Neural cell (in vitro differentiated cells): ENCODE results near the gene ACBD6. TPM values are rescaled to one million over a fixed set of nuclear protein-coding genes. Genes with fewer than 3 reads are reported as not detected.

Experiments used
- H2AFZ ChIP-seq: fragments of 200-600, 300-800 bp; sonication (generic), shearing (Covaris generic); 2 replicates; pipeline ENCODE4 v1.6.0; 2014; ENCODE audit warnings: low read depth, mild to moderate bottlenecking, antibody characterized with exemption, low read length, moderate library complexity
- H3F3A ChIP-seq: fragments of 200-600 bp; shearing (Covaris generic); 2 replicates; pipeline ENCODE4 v1.6.1; 2016; ENCODE audit warnings: mild to moderate bottlenecking, moderate library complexity, mixed read lengths, antibody characterized with exemption, low read length; ENCODE audit not compliant: insufficient read depth, poor library complexity, severe bottlenecking
- H3K27ac ChIP-seq: fragments of 200-600, 300-800 bp; sonication (generic), shearing (Covaris generic); 2 replicates; pipeline ENCODE4 v1.5.1; 2014; ENCODE audit warnings: mild to moderate bottlenecking, low read length, moderate library complexity
- H3K27me3 ChIP-seq: fragments of 300-800, 200-600 bp; sonication (generic), shearing (Covaris generic); 2 replicates; pipeline ENCODE4 v1.6.0; 2014; ENCODE audit warnings: mild to moderate bottlenecking, low read depth, low read length, moderate library complexity; ENCODE audit not compliant: insufficient read depth
- H3K36me3 ChIP-seq: fragments of 300-800, 200-600 bp; sonication (generic), shearing (Covaris generic); 2 replicates; pipeline ENCODE4 v1.5.1; 2014; ENCODE audit warnings: mild to moderate bottlenecking, antibody characterized with exemption, low read length, moderate library complexity; ENCODE audit not compliant: insufficient read depth
- H3K4me2 ChIP-seq: fragments of 300-800, 200-600 bp; sonication (generic), shearing (Covaris generic); 2 replicates; pipeline ENCODE4 v1.6.0; 2014; ENCODE audit warnings: mild to moderate bottlenecking, low read length
- H3K4me3 ChIP-seq: fragments of 300-800, 200-600 bp; sonication (generic), shearing (Covaris generic); 2 replicates; pipeline ENCODE4 v1.5.1; 2014; ENCODE audit warnings: mild to moderate bottlenecking, low read length, moderate library complexity
- H3K79me2 ChIP-seq: fragments of 200-600 bp; shearing (Covaris generic); replicated peaks from 2 replicates; pipeline ENCODE4 v1.6.0; 2014; ENCODE audit warnings: mild to moderate bottlenecking, low read length, moderate library complexity; ENCODE audit not compliant: insufficient read depth
- H3K9ac ChIP-seq: fragments of 300-800, 200-600 bp; sonication (generic), shearing (Covaris generic); 2 replicates; pipeline ENCODE4 v1.6.1; 2016; ENCODE audit warnings: mild to moderate bottlenecking, low read length, mixed read lengths
- H3K9me2 ChIP-seq: fragments of 200-600 bp; shearing (Covaris generic); 2 replicates; pipeline ENCODE4 v1.6.1; 2016; ENCODE audit warnings: mild to moderate bottlenecking, low read length, mixed read lengths; ENCODE audit not compliant: insufficient read depth
- H3K9me3 ChIP-seq: fragments of 200-600, 300-800 bp; sonication (generic), shearing (Covaris generic); 2 replicates; pipeline ENCODE4 v1.6.1; 2016; ENCODE audit warnings: mild to moderate bottlenecking, mixed run types, low read length, moderate library complexity, mixed read lengths
- H4K20me1 ChIP-seq: fragments of 200-600 bp; shearing (Covaris generic); 2 replicates; pipeline ENCODE4 v1.6.1; 2016; ENCODE audit warnings: mild to moderate bottlenecking, mixed run types; ENCODE audit not compliant: insufficient read depth
- EP300 ChIP-seq: fragments of 450-650 bp; conservative IDR thresholded peaks from 2 replicates; pipeline ENCODE4 v1.6.1; 2014; ENCODE audit warnings: antibody characterized with exemption, mild to moderate bottlenecking, moderate library complexity; ENCODE audit not compliant: poor library complexity, severe bottlenecking
- EZH2 ChIP-seq: fragments of 200-600, 300-800 bp; shearing (Covaris generic), sonication (generic); IDR thresholded peaks from 2 replicates; pipeline ENCODE4 v1.6.1; 2014; ENCODE audit warnings: antibody characterized with exemption, low read length, borderline replicate concordance, mild to moderate bottlenecking; ENCODE audit not compliant: insufficient read depth, poor library complexity, severe bottlenecking
- MXI1 ChIP-seq: fragments of 450-650 bp; conservative IDR thresholded peaks from 2 replicates; pipeline ENCODE4 v1.6.1; 2014; ENCODE audit warnings: antibody characterized with exemption, mild to moderate bottlenecking; ENCODE audit not compliant: poor library complexity, severe bottlenecking
- POLR2AphosphoS5 ChIP-seq: IDR thresholded peaks from 2 replicates; pipeline ENCODE4 v1.6.1; 2012
- RAD21 ChIP-seq: fragments of 450-650 bp; conservative IDR thresholded peaks from 2 replicates; pipeline ENCODE4 v1.6.1; 2014; ENCODE audit warnings: antibody characterized with exemption, mild to moderate bottlenecking, moderate library complexity
- SMC3 ChIP-seq: fragments of 450-650 bp; conservative IDR thresholded peaks from 2 replicates; pipeline ENCODE4 v1.6.1; 2014; ENCODE audit warnings: antibody characterized with exemption, mild to moderate bottlenecking, moderate library complexity; ENCODE audit not compliant: poor library complexity
- TAF1 ChIP-seq: IDR thresholded peaks from 2 replicates; pipeline ENCODE4 v1.6.1; 2012; ENCODE audit warnings: low read depth
- polyA plus RNA-seq: library from polyadenylated mRNA; depleted of rRNA; stranded (reverse); fragments of >200 nt; gene quantifications from 2 replicates; pipeline ENCODE4 v1.2.3, GENCODE V29; 2014
- small RNA-seq, 3 experiments: library from RNA; depleted of rRNA; stranded (forward); fragments of <200 nt; gene quantifications; one replicate each; pipeline ENCODE3, GENCODE V24; 2012
- TF ChIP-seq, protein P1 (sequence below): fragments of 450-650 bp; IDR thresholded peaks from 2 replicates; pipeline ENCODE4 v1.5.1; 2014; ENCODE audit warnings: antibody characterized with exemption, mild to moderate bottlenecking, moderate library complexity; ENCODE audit not compliant: poor library complexity, severe bottlenecking
- TF ChIP-seq, protein P2 (sequence below): IDR thresholded peaks from 2 replicates; pipeline ENCODE4 v1.6.1; 2012; ENCODE audit warnings: borderline replicate concordance

ACBD6 gene
- polyA plus RNA-seq, 1 donor from 2014 or later: 92.4 TPM

DNA sequence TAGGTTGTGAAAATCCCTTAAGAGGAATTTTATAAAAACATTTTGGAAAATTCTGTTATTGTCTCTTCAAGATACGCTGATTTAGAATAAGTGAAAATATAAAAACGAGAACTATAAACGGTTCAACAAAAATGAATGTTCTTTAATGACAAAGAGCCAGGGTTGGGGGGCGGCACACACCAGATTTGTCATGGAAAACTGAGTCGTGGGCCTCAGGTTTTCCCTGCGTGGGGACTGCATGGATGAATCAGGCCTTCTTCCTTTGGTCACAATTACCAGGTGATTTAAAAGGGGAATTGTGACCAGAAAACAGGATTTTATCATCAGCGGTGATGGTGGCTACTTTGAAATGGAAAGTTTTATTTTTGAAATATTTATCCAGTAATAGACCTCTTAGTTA, 263.7 kb downstream of the ACBD6 start:
- no peaks in the 10 kb centered on the region for H3K9me3 ChIP-seq
- H3K36me3 ChIP-seq: no peaks in the 10 kb centered on the region
- no peaks in the 10 kb centered on the region for H4K20me1 ChIP-seq
- no peaks in the 10 kb centered on the region for H3K79me2 ChIP-seq
- H2AFZ ChIP-seq: no peak overlapping the region
- TF ChIP-seq SMC3 (no peak), EP300 (no peak), MXI1 (no peak), POLR2AphosphoS5 (no peak), TAF1 (no peak), EZH2 (no peak), RAD21 (no peak)
- TF ChIP-seq, protein P1, sequence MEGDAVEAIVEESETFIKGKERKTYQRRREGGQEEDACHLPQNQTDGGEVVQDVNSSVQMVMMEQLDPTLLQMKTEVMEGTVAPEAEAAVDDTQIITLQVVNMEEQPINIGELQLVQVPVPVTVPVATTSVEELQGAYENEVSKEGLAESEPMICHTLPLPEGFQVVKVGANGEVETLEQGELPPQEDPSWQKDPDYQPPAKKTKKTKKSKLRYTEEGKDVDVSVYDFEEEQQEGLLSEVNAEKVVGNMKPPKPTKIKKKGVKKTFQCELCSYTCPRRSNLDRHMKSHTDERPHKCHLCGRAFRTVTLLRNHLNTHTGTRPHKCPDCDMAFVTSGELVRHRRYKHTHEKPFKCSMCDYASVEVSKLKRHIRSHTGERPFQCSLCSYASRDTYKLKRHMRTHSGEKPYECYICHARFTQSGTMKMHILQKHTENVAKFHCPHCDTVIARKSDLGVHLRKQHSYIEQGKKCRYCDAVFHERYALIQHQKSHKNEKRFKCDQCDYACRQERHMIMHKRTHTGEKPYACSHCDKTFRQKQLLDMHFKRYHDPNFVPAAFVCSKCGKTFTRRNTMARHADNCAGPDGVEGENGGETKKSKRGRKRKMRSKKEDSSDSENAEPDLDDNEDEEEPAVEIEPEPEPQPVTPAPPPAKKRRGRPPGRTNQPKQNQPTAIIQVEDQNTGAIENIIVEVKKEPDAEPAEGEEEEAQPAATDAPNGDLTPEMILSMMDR: no peak
- TF ChIP-seq, protein P2, sequence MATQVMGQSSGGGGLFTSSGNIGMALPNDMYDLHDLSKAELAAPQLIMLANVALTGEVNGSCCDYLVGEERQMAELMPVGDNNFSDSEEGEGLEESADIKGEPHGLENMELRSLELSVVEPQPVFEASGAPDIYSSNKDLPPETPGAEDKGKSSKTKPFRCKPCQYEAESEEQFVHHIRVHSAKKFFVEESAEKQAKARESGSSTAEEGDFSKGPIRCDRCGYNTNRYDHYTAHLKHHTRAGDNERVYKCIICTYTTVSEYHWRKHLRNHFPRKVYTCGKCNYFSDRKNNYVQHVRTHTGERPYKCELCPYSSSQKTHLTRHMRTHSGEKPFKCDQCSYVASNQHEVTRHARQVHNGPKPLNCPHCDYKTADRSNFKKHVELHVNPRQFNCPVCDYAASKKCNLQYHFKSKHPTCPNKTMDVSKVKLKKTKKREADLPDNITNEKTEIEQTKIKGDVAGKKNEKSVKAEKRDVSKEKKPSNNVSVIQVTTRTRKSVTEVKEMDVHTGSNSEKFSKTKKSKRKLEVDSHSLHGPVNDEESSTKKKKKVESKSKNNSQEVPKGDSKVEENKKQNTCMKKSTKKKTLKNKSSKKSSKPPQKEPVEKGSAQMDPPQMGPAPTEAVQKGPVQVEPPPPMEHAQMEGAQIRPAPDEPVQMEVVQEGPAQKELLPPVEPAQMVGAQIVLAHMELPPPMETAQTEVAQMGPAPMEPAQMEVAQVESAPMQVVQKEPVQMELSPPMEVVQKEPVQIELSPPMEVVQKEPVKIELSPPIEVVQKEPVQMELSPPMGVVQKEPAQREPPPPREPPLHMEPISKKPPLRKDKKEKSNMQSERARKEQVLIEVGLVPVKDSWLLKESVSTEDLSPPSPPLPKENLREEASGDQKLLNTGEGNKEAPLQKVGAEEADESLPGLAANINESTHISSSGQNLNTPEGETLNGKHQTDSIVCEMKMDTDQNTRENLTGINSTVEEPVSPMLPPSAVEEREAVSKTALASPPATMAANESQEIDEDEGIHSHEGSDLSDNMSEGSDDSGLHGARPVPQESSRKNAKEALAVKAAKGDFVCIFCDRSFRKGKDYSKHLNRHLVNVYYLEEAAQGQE: no peak
- peaks cover 91% of the 10 kb centered on the region for H3K27me3 ChIP-seq
- no peak overlapping the region for H3K27ac ChIP-seq
- no peaks in the 10 kb centered on the region for H3K9me2 ChIP-seq
- no peak overlapping the region for H3K9ac ChIP-seq
- no peak overlapping the region for H3K4me2 ChIP-seq
- no peak overlapping the region for H3K4me3 ChIP-seq
- no peaks in the 10 kb centered on the region for H3F3A ChIP-seq

Small RNA genes lying within 50 kb of the gene (small RNA-seq; reads per million reads assigned to genes)
- gene MIR3121 (1.7 to 7.0 (median 2.9) reads per million in 3 experiments), gene RF00019 (0 to 1.2 (median 0) reads per million in 3 experiments)

Other genes with a start within 250 kb of the ACBD6 start
- gene OVAAL, start 56.4 kb upstream of the ACBD6 start, polyA plus RNA-seq: not detected in 2 replicates
- 174 and 185 TPM in 2 replicates for gene XPR1, start 129.4 kb upstream of the ACBD6 start, polyA plus RNA-seq